Endothelial cell of umbilical vein (primary cell): ENCODE data around the gene TMF1. TPM values are rescaled to one million over a fixed set of nuclear protein-coding genes. Genes with fewer than 3 reads are reported as not detected.

Source experiments
- BruUV-seq: library from RNA; stranded (reverse); fragments of 400-500 nt; replicated peaks from 2 replicates; lab custom pipeline; 2021; lab: Mats Ljungman, UMichigan
- CTCF ChIA-PET: fragments of 300-600, 350-600 bp; sonication (Branson Sonifier 250); formaldehyde crosslinking; loops from one replicate; lab custom pipeline; 2021; ENCODE audit warnings: antibody characterized with exemption, inconsistent platforms; lab: Charles Lee
- POLR2A ChIA-PET: fragments of 300-600, 350-600 bp; sonication (Branson Sonifier 250); formaldehyde crosslinking; loops from one replicate; lab custom pipeline; 2021; ENCODE audit warnings: antibody characterized with exemption, inconsistent platforms; lab: Charles Lee
- DNase-seq: peaks from one replicate; pipeline ENCODE4 v3.0.0-alpha.2; 2011; ENCODE audit warnings: low read depth, low spot score
- FAIRE-seq: peaks from 2 replicates; lab custom pipeline; 2011; peaks lifted over from hg19 to GRCh38; lab: Jason Lieb, UNC
- H2AFZ ChIP-seq: 2 replicates; pipeline ENCODE4 v1.6.0; 2012; ENCODE audit warnings: low read depth, low read length, control low read depth, inconsistent platforms
- H3K27ac ChIP-seq: 2 replicates; pipeline ENCODE4 v1.5.1; 2011; ENCODE audit warnings: low read depth, mild to moderate bottlenecking, control low read depth, low read length, moderate library complexity; ENCODE audit not compliant: insufficient read depth
- H3K27me3 ChIP-seq, 2 experiments: 2 replicates each; pipeline versions ENCODE4 v1.6.0 to v1.6.1; 2011; ENCODE audit warnings: low read length in 2 of 2, mixed read lengths in 1 of 2; ENCODE audit not compliant: control insufficient read depth in 2 of 2, insufficient read depth in 2 of 2
- H3K36me3 ChIP-seq, 2 experiments: 2 replicates in 1 of 2; 3 replicates in 1 of 2; pipeline ENCODE4 v1.5.1; 2011; ENCODE audit warnings: low read length in 2 of 2, mild to moderate bottlenecking in 1 of 2, moderate library complexity in 1 of 2; ENCODE audit not compliant: control insufficient read depth in 2 of 2, insufficient read depth in 2 of 2; ENCODE audit errors: extremely low read depth in 1 of 2
- H3K4me1 ChIP-seq: 3 replicates; pipeline ENCODE4 v1.5.1; 2011; ENCODE audit warnings: mild to moderate bottlenecking, low read length; ENCODE audit not compliant: control insufficient read depth, insufficient read depth; ENCODE audit errors: extremely low read depth
- H3K4me2 ChIP-seq: 2 replicates; pipeline ENCODE4 v1.6.1; 2011; ENCODE audit warnings: low read length, control low read depth, mixed read lengths; ENCODE audit not compliant: insufficient read depth
- H3K4me3 ChIP-seq, 3 experiments: fragments of 200-600 bp in 1 of 3; sonication (generic), shearing (Covaris generic) in 1 of 3; replicated peaks in 1 of 3; 2 replicates each; pipeline ENCODE4 v1.5.1; 2011 to 2016; ENCODE audit warnings: control low read depth in 3 of 3, low read length in 3 of 3, mild to moderate bottlenecking in 2 of 3, inconsistent platforms in 1 of 3, low read depth in 1 of 3, moderate library complexity in 1 of 3; ENCODE audit not compliant: insufficient read depth in 1 of 3
- H3K79me2 ChIP-seq: 2 replicates; pipeline ENCODE4 v1.6.0; 2012; ENCODE audit warnings: low read length, inconsistent platforms; ENCODE audit not compliant: control insufficient read depth, insufficient read depth
- H3K9ac ChIP-seq: replicated peaks from 2 replicates; pipeline ENCODE3; 2011; ENCODE audit warnings: low read length, control low read depth; ENCODE audit not compliant: insufficient read depth; ENCODE audit errors: extremely low read depth
- H3K9me1 ChIP-seq: replicated peaks from 3 replicates; pipeline ENCODE4 v1.6.0; 2011; ENCODE audit warnings: mild to moderate bottlenecking, low read length; ENCODE audit not compliant: control insufficient read depth, insufficient read depth; ENCODE audit errors: extremely low read depth
- H3K9me3 ChIP-seq: replicated peaks from 2 replicates; pipeline ENCODE4 v1.5.1; 2012; ENCODE audit warnings: low read length, inconsistent platforms; ENCODE audit not compliant: control insufficient read depth, insufficient read depth
- H4K20me1 ChIP-seq: replicated peaks from 2 replicates; pipeline ENCODE3; 2011; ENCODE audit warnings: mild to moderate bottlenecking, low read length; ENCODE audit not compliant: control insufficient read depth, insufficient read depth; ENCODE audit errors: extremely low read depth
- CTCF ChIP-seq, 2 donors: IDR thresholded peaks; 1 replicate in 1 of 2; 2 replicates in 1 of 2; pipeline ENCODE4 v1.5.1; 2011; ENCODE audit warnings: low read length in 2 of 2, mild to moderate bottlenecking in 2 of 2, moderate library complexity in 2 of 2, control low read depth in 1 of 2, inconsistent platforms in 1 of 2, low read depth in 1 of 2; ENCODE audit not compliant: insufficient read depth in 1 of 2; ENCODE audit errors: extremely low read depth in 1 of 2
- EZH2 ChIP-seq: IDR thresholded peaks from 2 replicates; pipeline ENCODE4 v1.6.1; 2012; ENCODE audit warnings: borderline replicate concordance, low read depth, mild to moderate bottlenecking, moderate library complexity, low read length, inconsistent platforms; ENCODE audit not compliant: severe bottlenecking
- FOS ChIP-seq: IDR thresholded peaks from 2 replicates; pipeline ENCODE4 v1.6.1; 2011; ENCODE audit warnings: mild to moderate bottlenecking, low read length, moderate library complexity, borderline replicate concordance; ENCODE audit not compliant: insufficient read depth
- GATA2 ChIP-seq: IDR thresholded peaks from 2 replicates; pipeline ENCODE4 v1.7.0; 2011; ENCODE audit warnings: low read depth, mild to moderate bottlenecking, moderate library complexity, mixed read lengths, low read length; ENCODE audit not compliant: insufficient read length, insufficient read depth
- JUN ChIP-seq: IDR thresholded peaks from 2 replicates; pipeline ENCODE4 v1.6.1; 2011; ENCODE audit warnings: borderline replicate concordance, low read depth; ENCODE audit not compliant: insufficient read length, insufficient read depth
- MAX ChIP-seq: IDR thresholded peaks from 2 replicates; pipeline ENCODE4 v1.6.1; 2011; ENCODE audit not compliant: insufficient read depth, insufficient read length
- MYC ChIP-seq: IDR thresholded peaks from one replicate; pipeline ENCODE4 v1.6.1; 2011; ENCODE audit warnings: mild to moderate bottlenecking, low read depth, low read length
- POLR2A ChIP-seq: IDR thresholded peaks from 2 replicates; pipeline ENCODE4 v1.6.1; 2012; ENCODE audit warnings: low read depth, mild to moderate bottlenecking, control low read depth, low read length
- POLR2AphosphoS5 ChIP-seq: IDR thresholded peaks from 2 replicates; pipeline ENCODE4 v1.6.1; 2012; ENCODE audit warnings: low read depth, mild to moderate bottlenecking, control low read depth, low read length, moderate library complexity; ENCODE audit not compliant: insufficient read depth
- dilution Hi-C: fragments of 300-500 bp; cut with MboI; formaldehyde crosslinking; loops from one replicate; pipeline ENCODE4 v1.15.0; 2019; ENCODE audit warnings: low sequenced_read_pairs; ENCODE audit not compliant: extremely low pct_ligation_motif_present
- intact Hi-C: fragments of 100-400 bp; cut with micrococcal nuclease; formaldehyde crosslinking; loops from one replicate; pipeline ENCODE4 v1.10.0; 2022
- polyA plus RNA-seq, 4 experiments: library from polyadenylated mRNA; depleted of rRNA in 3 of 4; stranded (reverse) in 3 of 4; unstranded in 1 of 4; fragments of >200 nt; gene quantifications; 2 replicates each; pipeline versions ENCODE4 v1.2.1 to v1.2.3, GENCODE V29; 2011 to 2012; ENCODE audit warnings: missing spikeins in 1 of 4
- total RNA-seq: library from RNA; stranded (reverse); gene quantifications from 2 replicates; pipeline ENCODE4 v1.2.3, GENCODE V29; 2021

Gene TMF1
- total and polyA plus RNA-seq, 2 donors (not counting 3 experiments of a cell fraction or from before 2014, with no cell fraction given), result 3.7 to 32.7 TPM

- Histone ChIP-seq H3K36me3 (no peaks in the 10 kb centered on the region), H3K27ac (peak overlapping the region; percentile 97), H3K79me2 (peaks cover 12% of the 10 kb centered on the region), H2AFZ (peak overlapping the region; percentile 78), H4K20me1 (no peaks in the 10 kb centered on the region), H3K4me1 (peaks cover 46% of the 10 kb centered on the region), H3K9me3 (no peaks in the 10 kb centered on the region), H3K4me3 (peak overlapping the region; percentile 56 to 80 (median 76)), H3K9me1 (no peaks in the 10 kb centered on the region), H3K4me2 (peak overlapping the region; percentile 92), H3K9ac (peak overlapping the region; percentile 98), H3K27me3 (no peaks in the 10 kb centered on the region)
- no peak for TF ChIP-seq EZH2
- no peak for TF ChIP-seq POLR2AphosphoS5
- TF ChIP-seq JUN, result no peak
- no peak for TF ChIP-seq CTCF (IDR thresholded peaks at IDR 0.05; ENCODE audit: extremely low read depth in 1 of 2, insufficient read depth in 1 of 2, low read depth in 1 of 2, low read length in 2 of 2)
- no peak for TF ChIP-seq POLR2A
- no peak for TF ChIP-seq MYC
- no peak for TF ChIP-seq MAX
- no peak for TF ChIP-seq GATA2
- no peak for TF ChIP-seq FOS
- POLR2A ChIA-PET, result interaction anchor here (0.7 to 1.9 kb wide), 3 partner anchors 19 to 259 kb away, joined by 4 to 8 read pairs (median 4); partner anchors contain the start of gene UBA3
- dilution Hi-C loops (no loop called here), intact Hi-C loops (no loop called here)
- DNase-seq, result no peak
- BruUV-seq, result TSS peak; percentile 74
- no peak for FAIRE-seq
- CTCF ChIA-PET, result interaction anchor here (0.7 to 2.7 kb wide), 8 partner anchors 11 to 223 kb away, joined by 3 to 14 read pairs (median 4); partner anchors contain the start of gene TMF1
Measured at GRCh38 chr3:69014022-69014580, 38.0 kb downstream of the TMF1 start.
